PC-3 (cell line): ENCODE measurements around the gene SLX1A. TPM values are rescaled to one million over a fixed set of nuclear protein-coding genes. Genes with fewer than 3 reads are reported as not detected.
"Not testable (repeated sequence)": the region's sequence is repeated elsewhere in the genome, so short reads cannot be mapped to it uniquely, and the experiment has no call there.

ENCODE experiments used
- ATAC-seq: fragments of 200-7000 bp; cut with Tn5 transposase; 2 replicates; pipeline ENCODE4 v1.9.1; 2020; ENCODE audit warnings: mild to moderate bottlenecking, moderate library complexity
- Bru-seq: library from RNA; stranded (reverse); fragments of 400-500 nt; gene quantifications from one replicate; lab custom pipeline; 2021; lab: Mats Ljungman, UMichigan
- BruChase-seq, 2 experiments: library from RNA; stranded (reverse); fragments of 400-500 nt; gene quantifications; one replicate each; lab custom pipeline; 2021; lab: Mats Ljungman, UMichigan
- BruUV-seq: library from RNA; stranded (reverse); fragments of 400-500 nt; replicated peaks from 2 replicates; lab custom pipeline; 2021; lab: Mats Ljungman, UMichigan
- CTCF ChIA-PET: fragments of 300-600 bp; sonication (Branson Sonifier 250); formaldehyde crosslinking; loops from one replicate; lab custom pipeline; 2022; ENCODE audit warnings: antibody characterized with exemption; lab: Charles Lee
- POLR2A ChIA-PET: fragments of 300-600 bp; sonication (Branson Sonifier 250); formaldehyde crosslinking; loops from one replicate; lab custom pipeline; 2022; ENCODE audit warnings: antibody characterized with exemption; ENCODE audit not compliant: unreplicated experiment; lab: Charles Lee
- DNase-seq: peaks from one replicate; pipeline ENCODE4 v3.0.0-alpha.2; 2015
- H2AFZ ChIP-seq: fragments of 300-600 bp; sonication (generic); 2 replicates; pipeline ENCODE4 v1.6.0; 2016; ENCODE audit warnings: antibody characterized with exemption, low read length
- H3F3A ChIP-seq: fragments of 300-600 bp; sonication (generic); one replicate; pipeline ENCODE4 v1.6.0; 2017; ENCODE audit warnings: antibody characterized with exemption, low read length, control low read depth, mild to moderate bottlenecking; ENCODE audit not compliant: unreplicated experiment
- H3K27ac ChIP-seq: fragments of 300-600 bp; sonication (generic); 2 replicates; pipeline ENCODE4 v1.5.1; 2016; ENCODE audit warnings: mild to moderate bottlenecking, low read length
- H3K27me3 ChIP-seq: fragments of 300-600 bp; sonication (generic); 2 replicates; pipeline ENCODE4 v1.6.1; 2016; ENCODE audit warnings: low read length, mixed read lengths
- H3K36me3 ChIP-seq: fragments of 300-600 bp; sonication (generic); 2 replicates; pipeline ENCODE4 v1.6.1; 2016; ENCODE audit warnings: low read depth, mixed run types, low read length, mixed read lengths
- H3K4me1 ChIP-seq: fragments of 300-600 bp; sonication (generic); 2 replicates; pipeline ENCODE4 v1.5.1; 2016; ENCODE audit warnings: low read length; ENCODE audit not compliant: insufficient read depth
- H3K4me2 ChIP-seq: fragments of 300-600 bp; sonication (generic); 2 replicates; pipeline ENCODE4 v1.6.0; 2016; ENCODE audit warnings: low read length
- H3K4me3 ChIP-seq: fragments of 300-600 bp; sonication (generic); 2 replicates; pipeline ENCODE4 v1.5.1; 2016; ENCODE audit warnings: mild to moderate bottlenecking, low read length, mixed read lengths
- H3K79me2 ChIP-seq: fragments of 300-600 bp; sonication (generic); 2 replicates; pipeline ENCODE4 v1.6.1; 2017; ENCODE audit warnings: low read length, mixed read lengths
- H3K9ac ChIP-seq: fragments of 300-600 bp; sonication (generic); 2 replicates; pipeline ENCODE4 v1.6.0; 2016; ENCODE audit warnings: mild to moderate bottlenecking, low read length
- H3K9me2 ChIP-seq: fragments of 300-600 bp; sonication (generic); replicated peaks from 2 replicates; pipeline ENCODE4 v1.6.1; 2016; ENCODE audit warnings: mixed run types, low read length, mixed read lengths
- H3K9me3 ChIP-seq: fragments of 300-600 bp; sonication (generic); 2 replicates; pipeline ENCODE4 v1.6.1; 2016; ENCODE audit warnings: low read length, mixed read lengths
- H4K20me1 ChIP-seq: fragments of 300-600 bp; sonication (generic); 2 replicates; pipeline ENCODE4 v1.6.1; 2016; ENCODE audit warnings: low read length, mixed read lengths
- EZH2 ChIP-seq: fragments of 300-600 bp; sonication (generic); IDR thresholded peaks from one replicate; pipeline ENCODE4 v1.6.1; 2017; ENCODE audit warnings: antibody characterized with exemption, mild to moderate bottlenecking, low read length; ENCODE audit not compliant: unreplicated experiment
- EZH2phosphoT487 ChIP-seq: fragments of 300-600 bp; sonication (generic); IDR thresholded peaks from 2 replicates; pipeline ENCODE4 v1.6.1; 2018; ENCODE audit warnings: mild to moderate bottlenecking, antibody characterized with exemption, low read length, borderline replicate concordance
- intact Hi-C: fragments of 100-400 bp; cut with micrococcal nuclease; formaldehyde crosslinking; loops from 2 replicates; pipeline ENCODE4 v1.9.0; 2023
- long read RNA-seq: library from polyadenylated mRNA; unstranded; transcript quantifications from one replicate; pipeline ENCODE4 v2.0.0, GENCODE V29; 2021; ENCODE audit not compliant: unreplicated experiment
- total RNA-seq: library from RNA; depleted of rRNA; stranded (reverse); fragments of >200 nt; gene quantifications from 2 replicates; pipeline ENCODE4 v1.2.3, GENCODE V29; 2014; rRNA removed
- TF ChIP-seq, protein P1 (sequence below): fragments of 300-600 bp; sonication (generic); conservative IDR thresholded peaks from 2 replicates; pipeline ENCODE4 v1.5.1; 2017; ENCODE audit warnings: antibody characterized with exemption, low read depth, mild to moderate bottlenecking, low read length

The SLX1A gene
- total RNA-seq (83.4 and 91.9 TPM in 2 replicates), Bru-seq, nascent RNA (percentile 31 among the genes with signal in this experiment), BruChase-seq, experiment 1, labeled RNA remaining after a 6-hour chase (percentile 45 among the genes with signal in this experiment), BruChase-seq, experiment 2, labeled RNA remaining after a 2-hour chase (percentile 38 among the genes with signal in this experiment)
- long read RNA-seq, transcript SLX1A-201 (6 exons, 1,091 nt), result major isoform, 16 of 26 reads
- long read RNA-seq, partial matches to known transcripts, result 5 of 26 reads
- long read RNA-seq, other reads (novel, unspliced or antisense), result 0 of 26 reads

DNA sequence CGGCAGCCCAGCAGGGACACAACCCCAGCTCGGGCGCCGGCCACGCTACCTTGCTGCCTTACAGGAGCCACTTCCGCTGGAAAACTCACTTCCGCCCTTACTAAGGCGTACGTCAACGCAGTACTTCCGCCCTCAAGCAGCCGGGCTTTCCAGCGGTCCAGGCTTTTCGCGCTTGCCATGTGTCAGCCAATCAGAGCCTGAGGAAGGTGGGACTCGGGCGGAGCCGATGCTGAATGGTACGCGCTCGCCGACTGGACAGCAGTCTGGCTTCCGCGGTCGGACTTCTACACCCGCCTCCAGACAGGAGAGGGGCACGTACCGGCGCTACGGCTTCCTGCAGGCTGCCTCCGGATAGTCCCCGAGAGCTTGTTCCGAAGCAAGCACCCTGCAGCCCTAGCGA is at the start of gene SLX1A, which contains the start of gene BOLA2B:
Gene SLX1A, plus strand, starts transcription at position 261 of the 400 bp plus-strand sequence. CDS start 210 bp downstream, outside the sequence.
Gene BOLA2B, minus strand, starts transcription at position 52 of the 400 bp plus-strand sequence. CDS start 71 bp downstream, outside the sequence.
- H3K9ac ChIP-seq, POLR2A ChIA-PET: not testable (repeated sequence)

DNA sequence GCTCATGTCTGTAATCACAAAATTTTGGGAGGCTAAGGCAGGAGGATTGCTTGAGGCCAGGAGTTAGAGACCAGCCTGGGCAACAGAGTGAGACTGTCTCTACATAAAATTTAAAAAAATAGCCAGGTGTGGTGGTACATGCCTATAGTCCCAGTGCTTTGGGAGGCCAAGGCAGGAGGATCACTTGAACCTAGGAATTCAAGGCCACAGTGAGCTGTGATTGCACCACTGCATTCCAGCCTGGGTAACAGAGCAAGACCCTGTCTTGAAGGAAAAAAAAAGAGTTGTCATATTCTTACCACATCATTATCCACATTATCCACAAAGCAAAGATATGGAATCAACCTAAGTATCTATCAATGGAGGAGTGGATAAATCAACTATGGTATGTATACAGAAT is 49.7 kb upstream of the SLX1A start:
- H3K4me1 ChIP-seq, result no peaks in the 10 kb centered on the region
- no peaks in the 10 kb centered on the region for H3K27me3 ChIP-seq
- H3K9me2 ChIP-seq, result no peaks in the 10 kb centered on the region
- POLR2A ChIA-PET, result no interaction called here
- CTCF ChIA-PET, result no interaction called here
- no peak overlapping the region for H3K4me3 ChIP-seq
- no peaks in the 10 kb centered on the region for H3F3A ChIP-seq
- H3K9ac ChIP-seq, result no peak overlapping the region
- H4K20me1 ChIP-seq, result no peaks in the 10 kb centered on the region
- no peak for TF ChIP-seq EZH2
- TF ChIP-seq EZH2phosphoT487, result no peak
- TF ChIP-seq, protein P1, sequence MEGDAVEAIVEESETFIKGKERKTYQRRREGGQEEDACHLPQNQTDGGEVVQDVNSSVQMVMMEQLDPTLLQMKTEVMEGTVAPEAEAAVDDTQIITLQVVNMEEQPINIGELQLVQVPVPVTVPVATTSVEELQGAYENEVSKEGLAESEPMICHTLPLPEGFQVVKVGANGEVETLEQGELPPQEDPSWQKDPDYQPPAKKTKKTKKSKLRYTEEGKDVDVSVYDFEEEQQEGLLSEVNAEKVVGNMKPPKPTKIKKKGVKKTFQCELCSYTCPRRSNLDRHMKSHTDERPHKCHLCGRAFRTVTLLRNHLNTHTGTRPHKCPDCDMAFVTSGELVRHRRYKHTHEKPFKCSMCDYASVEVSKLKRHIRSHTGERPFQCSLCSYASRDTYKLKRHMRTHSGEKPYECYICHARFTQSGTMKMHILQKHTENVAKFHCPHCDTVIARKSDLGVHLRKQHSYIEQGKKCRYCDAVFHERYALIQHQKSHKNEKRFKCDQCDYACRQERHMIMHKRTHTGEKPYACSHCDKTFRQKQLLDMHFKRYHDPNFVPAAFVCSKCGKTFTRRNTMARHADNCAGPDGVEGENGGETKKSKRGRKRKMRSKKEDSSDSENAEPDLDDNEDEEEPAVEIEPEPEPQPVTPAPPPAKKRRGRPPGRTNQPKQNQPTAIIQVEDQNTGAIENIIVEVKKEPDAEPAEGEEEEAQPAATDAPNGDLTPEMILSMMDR, result no peak
- intact Hi-C loops, result no loop called here
- H3K79me2 ChIP-seq, result no peaks in the 10 kb centered on the region
- H3K9me3 ChIP-seq, result no peaks in the 10 kb centered on the region
- BruUV-seq, result no TSS peak
- no peak overlapping the region for H3K27ac ChIP-seq
- no peaks in the 10 kb centered on the region for H3K36me3 ChIP-seq
- no peak overlapping the region for H2AFZ ChIP-seq
- DNase-seq, result no peak
- ATAC-seq, result no peak
- no peak overlapping the region for H3K4me2 ChIP-seq

More for the DNA sequence above, at the start of gene SLX1A, which contains the start of gene BOLA2B:
- H3K27ac ChIP-seq, H3K4me3 ChIP-seq, H3K36me3 ChIP-seq, H4K20me1 ChIP-seq, H3F3A ChIP-seq, H3K27me3 ChIP-seq, H3K79me2 ChIP-seq, CTCF ChIA-PET, H2AFZ ChIP-seq, H3K4me1 ChIP-seq, H3K9me2 ChIP-seq, H3K9me3 ChIP-seq, DNase-seq, BruUV-seq, H3K4me2 ChIP-seq, intact Hi-C loops: not testable (repeated sequence)
- peak; percentile 92 for ATAC-seq

DNA sequence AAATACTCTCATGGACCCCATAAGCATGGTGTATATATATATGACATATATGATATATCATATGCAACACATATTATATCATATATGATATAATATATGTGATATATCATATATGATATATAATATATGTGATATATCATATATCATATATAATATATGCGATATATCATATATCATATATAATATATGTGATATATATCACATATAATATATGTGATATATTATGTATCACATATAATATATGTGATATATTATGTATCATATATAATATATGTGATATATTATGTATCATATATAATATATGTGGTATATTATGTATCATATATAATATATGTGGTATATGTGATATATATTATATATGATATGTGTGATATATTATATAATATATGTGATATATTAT is 48.8 kb upstream of the SLX1A start:
- BruUV-seq, result no TSS peak
- ATAC-seq, result no peak
- H3K79me2 ChIP-seq, result no peaks in the 10 kb centered on the region
- H3K9me3 ChIP-seq, result no peaks in the 10 kb centered on the region
- no peak for DNase-seq
- no peaks in the 10 kb centered on the region for H3F3A ChIP-seq
- TF ChIP-seq EZH2phosphoT487 (no peak), EZH2 (no peak)
- TF ChIP-seq, protein P1, result no peak
- ChIA-PET CTCF (no interaction called here), POLR2A (no interaction called here)
- H3K9me2 ChIP-seq, result no peaks in the 10 kb centered on the region
- no peaks in the 10 kb centered on the region for H3K27me3 ChIP-seq
- H3K4me3 ChIP-seq, result no peak overlapping the region
- H3K27ac ChIP-seq, result no peak overlapping the region
- no peaks in the 10 kb centered on the region for H3K36me3 ChIP-seq
- H3K4me1 ChIP-seq, result no peaks in the 10 kb centered on the region
- no peak overlapping the region for H3K4me2 ChIP-seq
- intact Hi-C loops, result no loop called here
- no peaks in the 10 kb centered on the region for H4K20me1 ChIP-seq
- H3K9ac ChIP-seq, result no peak overlapping the region
- no peak overlapping the region for H2AFZ ChIP-seq
